Testis (tissue), 3 donors: ENCODE measurements around the gene STAT5B. TPM values are rescaled to one million over a fixed set of nuclear protein-coding genes. Genes with fewer than 3 reads are reported as not detected.
A peak's percentile ranks its signal among the peaks of the same experiment; 100 is the strongest.

Experiments
- DNase-seq: peaks from one replicate; pipeline ENCODE4 v3.0.0-alpha.2; 2019
- H3K27ac ChIP-seq, 2 donors: fragments of 200-600 bp; sonication (generic); one replicate each; pipeline ENCODE4 v1.5.1; 2019
- H3K27me3 ChIP-seq: fragments of 200-600 bp; sonication (generic); one replicate; pipeline ENCODE4 v1.5.1; 2019
- H3K36me3 ChIP-seq: fragments of 200-600 bp; sonication (generic); one replicate; pipeline ENCODE4 v1.5.1; 2017; ENCODE audit warnings: low read depth; ENCODE audit errors: missing control alignments
- H3K4me1 ChIP-seq: fragments of 200-600 bp; sonication (generic); one replicate; pipeline ENCODE4 v1.5.1; 2019
- H3K4me3 ChIP-seq, 2 donors: fragments of 200-600 bp; sonication (generic); one replicate each; pipeline ENCODE4 v1.5.1; 2017 to 2019
- H3K9me3 ChIP-seq: fragments of 200-600 bp; sonication (generic); one replicate; pipeline ENCODE4 v1.5.1; 2017
- POLR2A ChIP-seq: fragments of 450-650 bp; IDR thresholded peaks from one replicate; pipeline ENCODE4 v1.6.1; 2017; ENCODE audit warnings: antibody characterized with exemption, mild to moderate bottlenecking, moderate library complexity
- WGBS, 2 donors: methylation state at CpG; one replicate each; pipeline ENCODE4 v1.1.5; 2018; 5-methylcytosine and 5-hydroxymethylcytosine counted together
- intact Hi-C: fragments of 100-400 bp; cut with DNase I; formaldehyde crosslinking; loops from one replicate; pipeline ENCODE4 v1.15.1; 2023; ENCODE audit warnings: low total_unique reads
- polyA plus RNA-seq: library from polyadenylated mRNA; stranded (reverse); fragments of 350-450 nt; fragmentation: Illumina TruSeq; extraction: RNeasy Lipid Tissue Mini Kit (QIAGEN cat#74804); gene quantifications from one replicate; pipeline ENCODE4 v1.2.3, GENCODE V29; 2014; ENCODE audit warnings: low read depth, low replicate concordance; ENCODE audit not compliant: insufficient read depth
- total RNA-seq, 2 donors: library from RNA; depleted of rRNA; stranded (reverse); fragments of >200 nt; gene quantifications; one replicate each; pipeline ENCODE4 v1.2.3, GENCODE V29; 2016
- TF ChIP-seq, protein P1 (sequence below), 3 experiments: fragments of 450-650 bp in 2 of 3; fragments of 200-600 bp in 1 of 3; sonication (generic) in 1 of 3; IDR thresholded peaks; one replicate each; pipeline ENCODE4 v1.5.1; 2016 to 2019; ENCODE audit warnings: antibody characterized with exemption in 3 of 3, mild to moderate bottlenecking in 2 of 3, moderate library complexity in 1 of 3

STAT5B gene
- total and polyA plus RNA-seq, 3 donors from 2014 or later: 65.9 to 81.5 (median 66.0) TPM

DNA sequence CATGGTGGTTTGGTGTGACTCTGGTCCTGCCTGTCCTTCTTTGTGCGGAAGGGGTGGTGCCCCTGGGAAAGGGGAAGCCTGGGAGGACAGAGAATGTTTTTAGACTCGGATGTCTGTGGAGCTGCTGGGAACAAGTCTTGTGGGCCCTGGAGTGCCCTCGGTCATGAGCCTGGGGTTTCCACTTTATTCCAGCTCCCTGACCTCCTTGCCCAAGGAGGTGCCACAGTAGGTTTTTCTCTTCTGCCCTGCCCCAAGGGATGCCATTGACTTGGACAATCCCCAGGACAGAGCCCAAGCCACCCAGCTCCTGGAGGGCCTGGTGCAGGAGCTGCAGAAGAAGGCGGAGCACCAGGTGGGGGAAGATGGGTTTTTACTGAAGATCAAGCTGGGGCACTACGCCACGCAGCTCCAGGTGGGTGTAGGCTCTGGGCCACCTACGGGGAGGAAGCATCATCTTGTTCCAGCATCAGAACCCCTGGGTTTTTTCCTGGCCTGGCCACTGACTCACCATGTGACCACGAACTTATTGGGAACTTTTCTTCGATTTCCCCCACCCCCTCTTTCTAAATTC lies 13.5 kb upstream of the STAT5B start:
- intact Hi-C loops: no loop called here
- H3K9me3 ChIP-seq: no peaks in the 10 kb centered on the region
- DNase-seq: no peak
- H3K4me1 ChIP-seq: peaks cover 23% of the 10 kb centered on the region
- WGBS, 2 donors: 61 to 63% methylated on average over 9 of the region's 9 CpGs
- H3K36me3 ChIP-seq: no peaks in the 10 kb centered on the region
- TF ChIP-seq POLR2A: no peak
- TF ChIP-seq, protein P1, sequence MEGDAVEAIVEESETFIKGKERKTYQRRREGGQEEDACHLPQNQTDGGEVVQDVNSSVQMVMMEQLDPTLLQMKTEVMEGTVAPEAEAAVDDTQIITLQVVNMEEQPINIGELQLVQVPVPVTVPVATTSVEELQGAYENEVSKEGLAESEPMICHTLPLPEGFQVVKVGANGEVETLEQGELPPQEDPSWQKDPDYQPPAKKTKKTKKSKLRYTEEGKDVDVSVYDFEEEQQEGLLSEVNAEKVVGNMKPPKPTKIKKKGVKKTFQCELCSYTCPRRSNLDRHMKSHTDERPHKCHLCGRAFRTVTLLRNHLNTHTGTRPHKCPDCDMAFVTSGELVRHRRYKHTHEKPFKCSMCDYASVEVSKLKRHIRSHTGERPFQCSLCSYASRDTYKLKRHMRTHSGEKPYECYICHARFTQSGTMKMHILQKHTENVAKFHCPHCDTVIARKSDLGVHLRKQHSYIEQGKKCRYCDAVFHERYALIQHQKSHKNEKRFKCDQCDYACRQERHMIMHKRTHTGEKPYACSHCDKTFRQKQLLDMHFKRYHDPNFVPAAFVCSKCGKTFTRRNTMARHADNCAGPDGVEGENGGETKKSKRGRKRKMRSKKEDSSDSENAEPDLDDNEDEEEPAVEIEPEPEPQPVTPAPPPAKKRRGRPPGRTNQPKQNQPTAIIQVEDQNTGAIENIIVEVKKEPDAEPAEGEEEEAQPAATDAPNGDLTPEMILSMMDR (IDR thresholded peaks at IDR 0.05): no peak
- H3K27ac ChIP-seq: peak overlapping the region; percentile 77 to 91
- H3K4me3 ChIP-seq: peak overlapping the region; percentile 65 to 69
- no peaks in the 10 kb centered on the region for H3K27me3 ChIP-seq

DNA sequence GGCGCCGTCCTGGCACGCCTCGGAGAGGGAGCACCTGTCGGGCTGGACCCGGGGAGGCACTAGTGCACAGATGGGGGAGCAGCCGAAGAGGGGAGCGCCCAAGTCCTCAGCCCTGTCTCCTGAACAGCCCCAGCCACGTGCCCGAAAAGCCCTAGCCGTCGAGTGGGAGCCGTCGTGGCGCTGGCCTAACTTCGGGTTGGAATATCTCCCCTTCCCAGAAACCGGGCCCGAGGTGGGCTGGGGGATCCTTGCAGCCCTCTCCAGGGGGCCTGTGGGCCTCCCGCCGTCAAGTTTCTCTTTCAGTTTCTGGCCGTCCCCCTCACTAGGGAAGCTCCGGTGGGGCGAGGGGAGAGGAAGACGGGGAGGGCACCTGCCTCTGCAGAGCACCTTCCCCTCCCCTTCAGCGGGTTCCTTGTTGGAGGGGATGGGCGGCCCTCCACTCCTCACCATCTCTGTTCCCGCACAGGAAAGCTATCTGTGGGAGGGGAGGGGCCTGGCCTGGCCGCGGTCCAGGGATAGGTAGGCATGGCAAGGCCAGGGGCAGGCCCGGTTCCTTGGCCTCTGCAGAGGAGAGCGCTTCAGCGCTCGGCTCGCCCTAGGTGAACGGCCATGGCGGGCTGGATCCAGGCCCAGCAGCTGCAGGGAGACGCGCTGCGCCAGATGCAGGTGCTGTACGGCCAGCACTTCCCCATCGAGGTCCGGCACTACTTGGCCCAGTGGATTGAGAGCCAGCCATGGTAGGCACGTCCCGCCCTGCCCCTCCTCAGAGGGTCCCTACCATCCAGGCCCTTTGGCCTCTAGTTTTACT lies 12.8 kb upstream of the STAT5B start:
- peaks cover 19% of the 10 kb centered on the region for H3K4me1 ChIP-seq
- no peaks in the 10 kb centered on the region for H3K36me3 ChIP-seq
- DNase-seq: peak; percentile 52
- 15 to 29% methylated on average over 8 to 39 of the region's 44 CpGs for WGBS, 2 donors
- H3K27ac ChIP-seq: peak overlapping the region; percentile 77 to 91
- H3K9me3 ChIP-seq: no peaks in the 10 kb centered on the region
- H3K27me3 ChIP-seq: no peaks in the 10 kb centered on the region
- TF ChIP-seq, protein P1 (IDR thresholded peaks at IDR 0.05): no peak
- TF ChIP-seq POLR2A: no peak
- peak overlapping the region; percentile 65 to 69 for H3K4me3 ChIP-seq
- intact Hi-C loops: no loop called here

DNA sequence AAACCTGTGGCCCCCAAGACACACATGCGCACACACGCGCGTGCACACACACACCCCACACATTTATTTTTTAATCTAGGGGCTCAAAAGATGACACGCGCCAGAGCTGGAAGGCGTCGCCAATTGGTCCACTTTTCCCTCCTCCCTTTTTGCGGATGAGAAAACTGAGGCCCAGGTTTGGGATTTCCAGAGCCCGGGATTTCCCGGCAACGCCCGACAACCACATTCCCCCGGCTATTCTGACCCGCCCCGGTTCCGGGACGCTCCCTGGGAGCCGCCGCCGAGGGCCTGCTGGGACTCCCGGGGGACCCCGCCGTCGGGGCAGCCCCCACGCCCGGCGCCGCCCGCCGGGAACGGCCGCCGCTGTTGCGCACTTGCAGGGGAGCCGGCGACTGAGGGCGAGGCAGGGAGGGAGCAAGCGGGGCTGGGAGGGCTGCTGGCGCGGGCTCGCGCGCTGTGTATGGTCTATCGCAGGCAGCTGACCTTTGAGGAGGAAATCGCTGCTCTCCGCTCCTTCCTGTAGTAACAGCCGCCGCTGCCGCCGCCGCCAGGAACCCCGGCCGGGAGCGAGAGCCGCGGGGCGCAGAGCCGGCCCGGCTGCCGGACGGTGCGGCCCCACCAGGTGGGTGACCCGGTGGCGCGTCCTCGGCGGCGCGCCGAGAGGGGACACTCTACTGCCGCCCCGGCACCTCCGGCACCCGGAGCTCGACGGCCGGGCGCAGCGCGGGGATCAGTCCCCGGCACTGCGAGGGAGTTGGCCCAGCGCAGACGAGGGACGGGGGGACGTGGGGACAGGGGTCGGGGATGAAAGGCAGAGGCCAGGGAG lies 12.0 kb upstream of the STAT5B start, which contains the start of gene STAT5A:
STAT5A (plus strand) TSS at position 522 of the 826 bp plus-strand sequence. CDS start 914 bp downstream, outside the sequence.
- intact Hi-C loops: no loop called here
- no peaks in the 10 kb centered on the region for H3K36me3 ChIP-seq
- H3K4me1 ChIP-seq: peaks cover 16% of the 10 kb centered on the region
- no peaks in the 10 kb centered on the region for H3K27me3 ChIP-seq
- peak; percentile 91 for DNase-seq
- TF ChIP-seq, protein P1 (IDR thresholded peaks at IDR 0.05): no peak
- peak; percentile 35 for TF ChIP-seq POLR2A
- H3K4me3 ChIP-seq: peak within 1 kb of the TSS; percentile 65 to 69
- no peaks in the 10 kb centered on the region for H3K9me3 ChIP-seq
- peak within 1 kb of the TSS; percentile 85 to 91 for H3K27ac ChIP-seq
- 2 to 4% methylated on average over 40 to 85 of the region's 88 CpGs for WGBS, 2 donors

DNA sequence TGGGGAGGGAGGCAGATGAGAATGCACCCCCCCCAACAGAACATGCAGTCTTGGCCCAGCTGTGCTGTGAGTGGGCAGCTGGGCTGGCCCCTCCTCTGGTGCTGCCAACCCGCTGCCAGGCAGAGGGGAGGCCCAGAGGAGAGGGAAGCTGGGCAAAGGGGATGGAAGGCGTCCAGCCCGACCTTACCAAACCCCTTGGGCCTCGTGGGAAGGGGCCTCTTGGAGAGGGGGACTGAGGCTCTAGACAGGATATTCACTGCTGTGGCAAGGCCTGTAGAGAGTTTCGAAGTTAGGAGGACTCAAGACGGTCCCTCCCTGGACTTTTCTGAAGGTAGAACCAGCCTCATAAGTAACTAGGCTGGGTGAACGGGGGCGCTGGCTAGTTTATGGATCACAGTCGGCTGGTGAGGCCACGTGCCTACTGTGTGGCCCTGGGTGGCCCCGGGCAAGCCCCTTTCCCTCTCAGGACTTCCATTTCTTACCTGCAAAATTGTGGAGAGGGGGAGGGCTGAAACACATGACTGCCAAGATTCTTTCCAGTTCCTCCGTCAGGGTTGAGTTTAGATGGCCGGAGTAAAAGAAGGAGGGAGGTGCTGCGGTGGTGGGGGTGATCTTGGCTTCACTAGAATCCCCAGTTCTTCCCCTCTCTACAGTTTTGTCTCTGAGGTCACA lies 11.2 kb upstream of the STAT5B start:
- intact Hi-C loops: no loop called here
- no peaks in the 10 kb centered on the region for H3K27me3 ChIP-seq
- peak; percentile 57 for DNase-seq
- peak overlapping the region; percentile 85 to 91 for H3K27ac ChIP-seq
- no peaks in the 10 kb centered on the region for H3K9me3 ChIP-seq
- 5 to 18% methylated on average over 10 to 14 of the region's 14 CpGs for WGBS, 2 donors
- TF ChIP-seq, protein P1 (IDR thresholded peaks at IDR 0.05): no peak
- TF ChIP-seq POLR2A: no peak
- peak overlapping the region; percentile 65 to 69 for H3K4me3 ChIP-seq
- no peaks in the 10 kb centered on the region for H3K36me3 ChIP-seq
- H3K4me1 ChIP-seq: peaks cover 16% of the 10 kb centered on the region
